IPS-18a (cell line): ENCODE measurements around the gene PKN1.
"Not testable (repeated sequence)": the region's sequence is repeated elsewhere in the genome, so short reads cannot be mapped to it uniquely, and the experiment has no call there.

Experiments
- H3K27ac ChIP-seq: one replicate; pipeline ENCODE4 v1.5.1; 2013; ENCODE audit warnings: low read length
- H3K27me3 ChIP-seq: one replicate; pipeline ENCODE4 v1.6.1; 2013; ENCODE audit warnings: mild to moderate bottlenecking, low read length; ENCODE audit not compliant: control insufficient read depth, insufficient read depth
- H3K36me3 ChIP-seq: one replicate; pipeline ENCODE4 v1.6.1; 2013; ENCODE audit warnings: low read depth, low read length; ENCODE audit not compliant: control insufficient read depth
- H3K4me1 ChIP-seq: one replicate; pipeline ENCODE4 v1.6.1; 2013; ENCODE audit warnings: low read depth, low read length; ENCODE audit not compliant: control insufficient read depth
- H3K4me3 ChIP-seq: one replicate; pipeline ENCODE4 v1.5.1; 2013; ENCODE audit warnings: low read length
- H3K9ac ChIP-seq: one replicate; pipeline ENCODE4 v1.6.1; 2013; ENCODE audit warnings: mild to moderate bottlenecking, low read length, moderate library complexity
- H3K9me3 ChIP-seq: one replicate; pipeline ENCODE4 v1.6.1; 2013; ENCODE audit warnings: low read depth, low read length; ENCODE audit not compliant: control insufficient read depth

PKN1 gene

DNA sequence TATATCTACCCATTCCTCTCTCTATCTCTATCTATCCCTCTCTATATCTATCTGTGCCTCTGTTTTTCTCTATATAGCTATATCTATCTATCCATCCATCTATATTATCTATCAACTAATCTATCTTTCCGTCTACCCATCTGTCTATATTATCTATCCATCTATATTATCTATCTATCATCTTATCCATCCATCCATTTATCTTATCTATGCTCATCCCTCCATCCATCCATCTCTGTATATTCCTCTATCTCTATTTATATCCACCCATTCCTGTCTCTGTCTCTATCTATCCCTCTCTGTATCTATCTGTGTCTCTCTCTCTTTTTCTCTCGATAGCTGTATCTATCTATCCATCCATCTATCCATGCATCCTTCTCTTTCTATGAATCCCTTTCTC lies 27.8 kb downstream of the PKN1 start:
- no peak overlapping the region for H3K4me3 ChIP-seq
- H3K9ac ChIP-seq, result no peak overlapping the region
- no peaks in the 10 kb centered on the region for H3K9me3 ChIP-seq
- no peak overlapping the region for H3K27ac ChIP-seq
- H3K27me3 ChIP-seq, result no peaks in the 10 kb centered on the region
- no peaks in the 10 kb centered on the region for H3K4me1 ChIP-seq
- peaks cover 11% of the 10 kb centered on the region for H3K36me3 ChIP-seq

DNA sequence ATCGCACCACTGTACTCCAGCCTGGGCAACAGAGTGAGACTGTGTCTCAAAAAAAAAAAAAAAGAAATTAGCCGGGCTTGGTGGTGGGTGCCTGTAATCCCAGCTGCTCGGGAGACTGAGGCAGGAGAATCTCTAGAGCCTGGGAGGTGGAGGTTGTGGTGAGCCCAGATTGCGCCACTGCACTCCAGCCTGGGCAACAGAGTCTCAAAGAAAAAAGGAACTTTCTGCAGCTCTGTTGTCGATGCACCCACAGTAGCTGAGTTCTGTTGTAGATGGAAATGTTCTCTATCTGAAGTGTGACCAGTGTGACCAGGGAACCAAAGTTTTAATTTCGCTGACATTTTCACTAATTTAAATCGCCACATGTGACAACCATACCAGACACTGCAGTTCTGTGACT lies 29.3 kb downstream of the PKN1 start:
- not testable (repeated sequence) for H3K27me3 ChIP-seq, H3K9me3 ChIP-seq, H3K4me1 ChIP-seq, H3K27ac ChIP-seq, H3K9ac ChIP-seq, H3K4me3 ChIP-seq
- peaks cover 11% of the 10 kb centered on the region for H3K36me3 ChIP-seq

DNA sequence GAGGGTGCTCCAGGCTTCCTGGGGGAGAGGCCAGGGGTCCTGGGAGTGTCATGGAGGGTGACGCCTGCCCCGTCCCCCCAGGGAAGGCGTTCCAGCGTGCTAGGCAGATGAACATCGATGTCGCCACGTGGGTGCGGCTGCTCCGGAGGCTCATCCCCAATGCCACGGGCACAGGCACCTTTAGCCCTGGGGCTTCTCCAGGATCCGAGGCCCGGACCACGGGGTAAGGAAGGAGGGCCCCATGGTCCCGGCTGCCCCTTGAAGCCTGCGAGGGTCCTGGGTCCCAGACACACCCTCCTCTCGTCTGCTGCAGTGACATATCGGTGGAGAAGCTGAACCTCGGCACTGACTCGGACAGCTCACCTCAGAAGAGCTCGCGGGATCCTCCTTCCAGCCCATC lies 30.6 kb downstream of the PKN1 start:
- no peaks in the 10 kb centered on the region for H3K4me1 ChIP-seq
- no peak overlapping the region for H3K27ac ChIP-seq
- H3K9me3 ChIP-seq, result no peaks in the 10 kb centered on the region
- no peaks in the 10 kb centered on the region for H3K27me3 ChIP-seq
- no peak overlapping the region for H3K9ac ChIP-seq
- peaks cover 11% of the 10 kb centered on the region for H3K36me3 ChIP-seq
- H3K4me3 ChIP-seq, result no peak overlapping the region

DNA sequence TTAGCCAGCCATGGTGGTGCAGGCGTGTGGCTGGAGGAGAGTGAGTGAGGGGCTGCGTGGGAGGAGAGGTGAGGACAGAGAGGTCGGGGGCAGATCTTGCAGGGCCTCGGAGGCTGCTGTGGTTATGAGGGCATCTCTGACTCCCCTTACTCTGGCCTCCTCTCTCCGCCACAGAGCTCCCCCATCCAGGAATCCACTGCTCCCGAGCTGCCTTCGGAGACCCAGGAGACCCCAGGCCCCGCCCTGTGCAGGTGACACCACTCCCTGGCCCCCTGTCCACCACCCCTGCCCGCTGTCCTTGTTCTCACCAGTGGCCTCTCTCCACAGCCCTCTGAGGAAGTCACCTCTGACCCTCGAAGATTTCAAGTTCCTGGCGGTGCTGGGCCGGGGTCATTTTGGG lies 34.3 kb downstream of the PKN1 start:
- Histone ChIP-seq H3K4me1 (no peaks in the 10 kb centered on the region), H3K4me3 (no peak overlapping the region), H3K27me3 (no peaks in the 10 kb centered on the region), H3K27ac (no peak overlapping the region), H3K36me3 (peaks cover 23% of the 10 kb centered on the region), H3K9ac (no peak overlapping the region), H3K9me3 (no peaks in the 10 kb centered on the region)

DNA sequence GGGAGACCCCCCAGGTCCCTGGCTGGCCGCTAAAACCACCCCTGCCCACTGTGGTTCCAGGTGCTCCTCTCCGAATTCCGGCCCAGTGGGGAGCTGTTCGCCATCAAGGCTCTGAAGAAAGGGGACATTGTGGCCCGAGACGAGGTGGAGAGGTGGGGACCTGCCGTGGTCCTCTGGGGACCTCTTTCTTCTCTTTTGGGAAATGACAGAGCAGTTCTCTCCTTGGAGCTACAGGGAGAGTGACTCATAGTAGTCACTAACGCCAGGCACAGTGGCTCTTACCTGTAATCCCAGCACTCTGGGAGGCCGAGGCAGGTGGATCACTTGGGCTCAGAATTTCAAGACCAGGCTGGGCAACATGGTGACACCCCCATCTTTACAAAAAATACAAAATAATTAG lies 34.7 kb downstream of the PKN1 start:
- Histone ChIP-seq H3K27me3 (no peaks in the 10 kb centered on the region), H3K27ac (no peak overlapping the region), H3K4me1 (peaks cover under 1% of the 10 kb centered on the region), H3K36me3 (peaks cover 23% of the 10 kb centered on the region), H3K4me3 (no peak overlapping the region), H3K9ac (no peak overlapping the region), H3K9me3 (no peaks in the 10 kb centered on the region)

DNA sequence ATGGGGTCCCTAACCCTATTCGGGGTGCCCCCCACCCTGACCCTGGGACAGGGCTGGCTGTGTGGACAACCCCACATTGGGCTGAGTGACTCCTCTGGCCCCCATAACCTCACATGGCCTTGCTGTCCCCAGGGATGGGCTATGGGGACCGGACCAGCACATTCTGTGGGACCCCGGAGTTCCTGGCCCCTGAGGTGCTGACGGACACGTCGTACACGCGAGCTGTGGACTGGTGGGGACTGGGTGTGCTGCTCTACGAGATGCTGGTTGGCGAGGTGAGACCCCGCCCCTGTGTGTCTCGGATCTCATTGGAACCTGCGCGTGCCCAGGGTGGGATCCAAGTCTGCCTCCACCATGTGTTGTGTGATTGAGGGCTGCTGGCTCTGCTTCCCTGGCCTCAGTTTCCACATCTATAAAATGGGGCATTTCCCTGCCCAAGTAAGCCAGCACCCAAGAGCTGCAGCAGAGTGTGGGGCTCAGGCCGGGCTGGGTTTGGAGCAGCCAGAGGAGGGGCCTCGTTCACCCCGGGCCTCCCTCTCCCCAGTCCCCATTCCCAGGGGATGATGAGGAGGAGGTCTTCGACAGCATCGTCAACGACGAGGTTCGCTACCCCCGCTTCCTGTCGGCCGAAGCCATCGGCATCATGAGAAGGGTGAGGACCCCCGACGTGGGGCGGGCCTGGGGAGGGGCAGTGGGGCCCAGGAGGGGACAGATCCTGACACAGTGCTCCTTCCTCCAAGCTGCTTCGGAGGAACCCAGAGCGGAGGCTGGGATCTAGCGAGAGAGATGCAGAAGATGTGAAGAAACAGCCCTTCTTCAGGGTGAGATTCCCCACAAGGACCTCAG lies 37.1 kb downstream of the PKN1 start:
- Histone ChIP-seq H3K4me1 (peaks cover 5% of the 10 kb centered on the region), H3K9ac (no peak overlapping the region), H3K36me3 (peaks cover 13% of the 10 kb centered on the region), H3K27me3 (no peaks in the 10 kb centered on the region), H3K27ac (no peak overlapping the region), H3K9me3 (no peaks in the 10 kb centered on the region), H3K4me3 (no peak overlapping the region)

DNA sequence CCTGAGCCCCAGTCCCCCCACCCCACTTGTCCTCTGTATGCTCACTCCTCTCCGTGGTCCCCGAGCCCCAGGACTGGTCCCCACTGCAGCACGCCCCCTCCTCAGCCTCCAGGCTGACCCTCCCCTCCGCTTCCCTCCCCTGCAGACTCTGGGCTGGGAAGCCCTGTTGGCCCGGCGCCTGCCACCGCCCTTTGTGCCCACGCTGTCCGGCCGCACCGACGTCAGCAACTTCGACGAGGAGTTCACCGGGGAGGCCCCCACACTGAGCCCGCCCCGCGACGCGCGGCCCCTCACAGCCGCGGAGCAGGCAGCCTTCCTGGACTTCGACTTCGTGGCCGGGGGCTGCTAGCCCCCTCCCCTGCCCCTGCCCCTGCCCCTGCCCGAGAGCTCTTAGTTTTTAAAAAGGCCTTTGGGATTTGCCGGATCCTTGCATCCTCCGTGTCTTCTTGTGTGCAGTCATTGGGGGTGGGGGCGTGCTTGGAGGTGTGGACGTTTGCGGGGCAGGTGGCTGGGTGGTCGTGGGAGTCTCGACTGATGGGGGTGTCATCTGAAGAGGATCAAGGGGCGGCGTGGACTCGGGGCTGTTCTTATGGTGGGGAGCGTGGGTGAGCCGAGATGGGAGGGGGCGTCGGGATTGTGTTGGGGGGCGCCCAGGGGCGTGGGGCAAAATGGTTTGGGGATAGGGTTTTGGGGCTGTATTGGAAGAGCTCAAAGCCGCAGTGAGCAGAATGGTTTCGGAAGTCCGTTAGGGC lies 38.5 kb downstream of the PKN1 start:
- Histone ChIP-seq H3K27ac (no peak overlapping the region), H3K4me1 (peaks cover 5% of the 10 kb centered on the region), H3K9ac (no peak overlapping the region), H3K9me3 (no peaks in the 10 kb centered on the region), H3K4me3 (no peak overlapping the region), H3K36me3 (peaks cover 13% of the 10 kb centered on the region), H3K27me3 (no peaks in the 10 kb centered on the region)

DNA sequence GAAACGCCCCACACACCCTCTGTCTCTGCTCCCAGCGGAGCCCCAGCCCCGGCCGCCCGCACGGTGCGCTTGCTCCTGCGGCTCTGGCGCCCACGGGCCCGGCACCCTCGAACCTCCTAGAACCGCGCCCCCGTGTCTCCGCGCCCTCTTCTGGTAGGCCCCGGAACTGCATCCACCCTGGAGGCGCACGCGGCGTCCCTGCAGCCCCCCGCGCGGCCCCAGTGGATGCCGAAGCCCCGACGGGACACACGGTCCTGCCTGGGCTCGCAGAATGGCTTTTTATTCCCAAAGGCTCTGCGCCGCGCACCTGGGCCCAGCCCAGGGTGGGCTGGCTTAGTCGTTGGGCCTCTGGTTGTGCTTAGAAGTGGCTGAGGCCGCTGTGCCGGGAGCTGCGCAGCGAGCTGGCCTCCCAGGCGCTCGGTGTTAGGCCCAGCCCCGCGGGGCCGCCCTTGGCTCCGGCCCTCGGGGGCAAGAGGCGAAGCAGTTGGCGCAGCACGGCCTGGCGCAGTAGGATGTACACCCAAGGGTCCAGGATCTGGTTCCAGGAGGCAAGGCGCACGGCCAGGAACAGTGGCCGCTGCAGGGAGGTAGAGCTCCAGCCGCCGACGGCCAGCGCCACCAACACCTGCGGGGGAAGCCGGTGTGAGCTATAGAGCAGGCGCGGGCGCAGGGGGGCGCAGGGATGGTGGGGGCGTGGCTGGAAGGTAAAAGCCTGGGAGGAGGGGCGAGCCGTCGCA lies 39.3 kb downstream of the PKN1 start:
- peak overlapping the region; percentile 62 for H3K9ac ChIP-seq
- H3K27me3 ChIP-seq, result no peaks in the 10 kb centered on the region
- H3K27ac ChIP-seq, result no peak overlapping the region
- H3K36me3 ChIP-seq, result peaks cover 13% of the 10 kb centered on the region
- peak overlapping the region; percentile 58 for H3K4me3 ChIP-seq
- peaks cover 5% of the 10 kb centered on the region for H3K4me1 ChIP-seq
- H3K9me3 ChIP-seq, result no peaks in the 10 kb centered on the region

DNA sequence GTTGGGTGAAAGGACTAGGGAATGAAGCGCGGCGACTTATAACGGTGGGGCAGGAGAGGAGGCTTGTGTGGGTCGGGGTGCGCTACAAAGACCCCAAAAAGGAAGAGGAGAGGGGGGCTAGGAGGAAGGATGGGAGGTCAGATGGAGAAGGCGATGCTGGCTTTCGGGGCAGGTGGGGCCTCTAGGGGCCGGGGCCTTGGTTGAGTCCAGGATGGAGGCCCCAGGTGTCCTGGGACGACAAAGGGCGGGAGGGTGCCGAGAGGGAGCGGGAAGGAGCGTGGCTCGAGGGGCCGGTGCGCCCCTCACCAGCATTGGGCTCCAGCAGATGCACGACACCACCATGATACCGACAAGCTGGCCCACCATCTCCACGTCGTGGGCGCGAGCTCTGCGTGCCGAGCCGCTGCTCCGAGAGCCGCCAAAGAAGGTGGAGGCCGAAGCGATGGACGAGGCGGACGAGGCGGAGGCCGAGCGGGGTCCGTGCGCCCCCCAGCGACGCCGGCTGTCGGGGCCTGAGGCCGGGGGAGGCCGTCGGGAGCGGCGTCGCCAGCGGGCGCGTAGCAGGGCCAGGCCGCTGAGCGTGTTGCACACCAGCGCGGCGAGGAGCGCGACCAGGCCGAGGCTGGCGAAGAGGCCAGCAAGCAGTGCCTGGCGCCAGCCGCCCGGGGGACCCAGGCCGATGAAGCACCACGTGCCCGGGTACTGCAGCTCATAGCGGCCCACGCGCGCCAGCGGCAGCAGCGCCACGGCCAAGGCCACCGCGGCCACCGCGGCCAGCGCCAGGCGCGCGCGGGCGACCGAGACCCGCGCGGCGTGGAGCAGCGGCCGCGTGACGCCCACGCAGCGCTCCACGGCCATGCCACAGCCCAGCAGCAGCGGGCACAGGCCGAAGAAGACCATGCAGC lies 40.2 kb downstream of the PKN1 start:
- Histone ChIP-seq H3K36me3 (peaks cover 18% of the 10 kb centered on the region), H3K27me3 (no peaks in the 10 kb centered on the region), H3K4me3 (peak overlapping the region; percentile 58)

DNA sequence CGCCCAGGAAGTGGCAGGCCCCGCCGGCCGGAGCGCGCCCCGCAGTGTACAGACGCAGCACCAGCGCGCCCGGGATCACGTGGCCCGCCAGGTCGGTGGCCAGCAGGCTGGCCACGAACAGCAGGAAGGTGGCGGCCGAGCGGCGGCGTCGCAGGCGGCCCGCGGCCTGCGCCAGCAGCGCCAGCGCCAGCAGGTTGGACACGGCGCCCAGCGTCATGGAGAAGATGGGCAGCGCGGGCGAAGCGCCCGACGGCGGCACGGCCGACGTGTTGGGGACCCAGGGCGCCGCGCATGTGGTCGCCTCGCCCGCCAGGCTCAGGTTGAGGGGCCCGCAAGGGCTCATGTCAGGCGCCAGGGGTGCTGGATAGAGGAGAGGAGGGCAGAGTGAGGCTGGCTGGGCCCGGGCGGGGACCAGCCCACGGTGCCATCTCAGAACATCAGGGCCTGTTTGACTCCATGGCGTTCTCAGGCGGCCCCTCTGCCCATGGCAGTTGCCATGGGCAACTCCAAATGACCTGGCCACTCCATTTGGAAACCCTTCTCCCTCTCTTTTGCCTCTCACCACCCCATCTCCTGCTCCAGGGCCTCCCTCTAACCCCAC lies 41.0 kb downstream of the PKN1 start:
- Histone ChIP-seq H3K9me3 (no peaks in the 10 kb centered on the region), H3K27me3 (no peaks in the 10 kb centered on the region), H3K9ac (no peak overlapping the region), H3K27ac (no peak overlapping the region), H3K4me1 (peaks cover 5% of the 10 kb centered on the region), H3K36me3 (peaks cover 20% of the 10 kb centered on the region), H3K4me3 (no peak overlapping the region)

More for the DNA sequence above, 40.2 kb downstream of the PKN1 start:
- H3K4me1 ChIP-seq, result peaks cover 5% of the 10 kb centered on the region
- H3K9ac ChIP-seq, result no peak overlapping the region
- H3K9me3 ChIP-seq, result no peaks in the 10 kb centered on the region
- H3K27ac ChIP-seq, result no peak overlapping the region
